PC-3 (cell line): Measurements from ENCODE around the gene NSMCE1.

Source experiments
- CTCF ChIP-seq: fragments of 300-600 bp; sonication (generic); conservative IDR thresholded peaks from 2 replicates; pipeline ENCODE4 v1.5.1; 2017; ENCODE audit warnings: antibody characterized with exemption, low read depth, mild to moderate bottlenecking, low read length
- EZH2 ChIP-seq: fragments of 300-600 bp; sonication (generic); IDR thresholded peaks from one replicate; pipeline ENCODE4 v1.6.1; 2017; ENCODE audit warnings: antibody characterized with exemption, mild to moderate bottlenecking, low read length; ENCODE audit not compliant: unreplicated experiment

- TF ChIP-seq CTCF (no peak), EZH2 (no peak)
These were observed 25.5 kb downstream of the NSMCE1 start for GRCh38 chr16:27242868-27243590.
